A204.1 (cell line): ENCODE results near the gene USP53.
"Not testable (repeated sequence)": the region's sequence is repeated elsewhere in the genome, so short reads cannot be mapped to it uniquely, and the experiment has no call there.

Source experiments
- FAIRE-seq: peaks from 2 replicates; lab custom pipeline; 2012; peaks lifted over from hg19 to GRCh38; lab: Jason Lieb, UNC

USP53 gene

GRCh38 chr4:119279541-119279940 lies 67.0 kb downstream of the USP53 start:
- not testable (repeated sequence) for FAIRE-seq

- FAIRE-seq: not testable (repeated sequence)
These were observed 67.4 kb downstream of the USP53 start for GRCh38 chr4:119279945-119280344.

- no peak for FAIRE-seq
These were observed 68.9 kb downstream of the USP53 start for GRCh38 chr4:119281393-119281792.

GRCh38 chr4:119284876-119285780 lies 72.6 kb downstream of the USP53 start:
- FAIRE-seq: peak; percentile 19

- peak; percentile 97 for FAIRE-seq
These were observed 74.0 kb downstream of the USP53 start for GRCh38 chr4:119286377-119287002.

- FAIRE-seq: no peak
These were observed 76.8 kb downstream of the USP53 start for GRCh38 chr4:119289313-119289712.

GRCh38 chr4:119290598-119290997 lies 78.1 kb downstream of the USP53 start:
- FAIRE-seq: no peak

- no peak for FAIRE-seq
These were observed 83.8 kb downstream of the USP53 start for GRCh38 chr4:119296356-119296755.

GRCh38 chr4:119297795-119298194 lies 85.3 kb downstream of the USP53 start:
- no peak for FAIRE-seq

- no peak for FAIRE-seq
These were observed 86.8 kb downstream of the USP53 start for GRCh38 chr4:119299260-119299671.

- FAIRE-seq: no peak
These were observed 87.2 kb downstream of the USP53 start for GRCh38 chr4:119299741-119300100.

GRCh38 chr4:119300101-119300978 lies 87.8 kb downstream of the USP53 start:
- peak; percentile 47 for FAIRE-seq

- no peak for FAIRE-seq
These were observed 89.7 kb downstream of the USP53 start for GRCh38 chr4:119302073-119302832.

GRCh38 chr4:119303587-119304305 lies 91.2 kb downstream of the USP53 start:
- FAIRE-seq: no peak

GRCh38 chr4:119304431-119304830 lies 91.9 kb downstream of the USP53 start:
- no peak for FAIRE-seq

GRCh38 chr4:119307606-119308005 lies 95.1 kb downstream of the USP53 start:
- no peak for FAIRE-seq

GRCh38 chr4:119310826-119311225 lies 98.3 kb downstream of the USP53 start:
- FAIRE-seq: no peak

GRCh38 chr4:119313237-119313636 lies 100.7 kb downstream of the USP53 start:
- no peak for FAIRE-seq

GRCh38 chr4:119314356-119314755 lies 101.8 kb downstream of the USP53 start:
- peak; percentile 86 for FAIRE-seq

- FAIRE-seq: no peak
These were observed 102.5 kb downstream of the USP53 start for GRCh38 chr4:119315036-119315435.

GRCh38 chr4:119317990-119318389 lies 105.5 kb downstream of the USP53 start:
- no peak for FAIRE-seq
